Activated naive CD4-positive, alpha-beta T cell (primary cell): ENCODE results near the gene DBNL.
"Not testable (repeated sequence)": the region's sequence is repeated elsewhere in the genome, so short reads cannot be mapped to it uniquely, and the experiment has no call there.

Experiments
- DNase-seq, 4 experiments: peaks; one replicate each; lab custom pipeline; 2025; lab: John Stamatoyannopoulos, UW

DBNL gene

GRCh38 chr7:44044315-44045225 lies at the start of gene DBNL:
TSS of gene DBNL (plus strand) at chr7:44044702. CDS start at chr7:44044738, 36 bp downstream.
- DNase-seq, result peak; percentile 80 to 88 (median 84)

- DNase-seq, result not testable (repeated sequence)
These were observed 47.0 kb upstream of the DBNL start, which contains the start of gene SPDYE1 for GRCh38 chr7:43997532-43997931. TSS of gene SPDYE1 (plus strand) at chr7:43997897. CDS start at chr7:43999950, 2,053 bp downstream.

- not testable (repeated sequence) for DNase-seq
These were observed 32.4 kb upstream of the DBNL start for GRCh38 chr7:44012081-44012480.

- DNase-seq, result not testable (repeated sequence)
These were observed 29.4 kb upstream of the DBNL start for GRCh38 chr7:44015090-44015489.

GRCh38 chr7:44018857-44019807 lies 25.4 kb upstream of the DBNL start:
- DNase-seq, result peak; percentile 98 to 99 (median 99)

- not testable (repeated sequence) for DNase-seq
These were observed 24.7 kb upstream of the DBNL start for GRCh38 chr7:44019825-44020224.

- not testable (repeated sequence) for DNase-seq
These were observed 22.4 kb upstream of the DBNL start for GRCh38 chr7:44022069-44022468.

GRCh38 chr7:44022796-44023467 lies 21.6 kb upstream of the DBNL start:
- not testable (repeated sequence) for DNase-seq

GRCh38 chr7:44029433-44029832 lies 15.1 kb upstream of the DBNL start:
- not testable (repeated sequence) for DNase-seq

- DNase-seq, result not testable (repeated sequence)
These were observed 14.5 kb upstream of the DBNL start for GRCh38 chr7:44030029-44030428.

- DNase-seq, result not testable (repeated sequence)
These were observed 13.2 kb upstream of the DBNL start for GRCh38 chr7:44031319-44031718.

GRCh38 chr7:44032031-44032430 lies 12.5 kb upstream of the DBNL start:
- not testable (repeated sequence) for DNase-seq

GRCh38 chr7:44033971-44034844 lies 10.3 kb upstream of the DBNL start:
- not testable (repeated sequence) for DNase-seq

- DNase-seq, result peak in 1 of 4 experiments; percentile 20
These were observed 8.1 kb upstream of the DBNL start for GRCh38 chr7:44036364-44036763.

- DNase-seq, result not testable (repeated sequence)
These were observed 6.6 kb upstream of the DBNL start for GRCh38 chr7:44037951-44038350.

GRCh38 chr7:44038553-44038952 lies 5.9 kb upstream of the DBNL start:
- DNase-seq, result not testable (repeated sequence)

- DNase-seq, result peak; percentile 24 to 77 (median 52)
These were observed 5.4 kb upstream of the DBNL start for GRCh38 chr7:44038961-44039558.

- DNase-seq, result not testable (repeated sequence)
These were observed 4.6 kb upstream of the DBNL start for GRCh38 chr7:44039800-44040492.

GRCh38 chr7:44040493-44040891 lies 4.0 kb upstream of the DBNL start:
- DNase-seq, result peak in 3 of 4 experiments; percentile 22 to 62 (median 60)
